ENCODE data around the gene DAPK3. TPM values are rescaled to one million over a fixed set of nuclear protein-coding genes. Genes with fewer than 3 reads are reported as not detected.

DAPK3 gene
- total RNA-seq, 1 donor from 2014 or later, result 106 TPM

DNA sequence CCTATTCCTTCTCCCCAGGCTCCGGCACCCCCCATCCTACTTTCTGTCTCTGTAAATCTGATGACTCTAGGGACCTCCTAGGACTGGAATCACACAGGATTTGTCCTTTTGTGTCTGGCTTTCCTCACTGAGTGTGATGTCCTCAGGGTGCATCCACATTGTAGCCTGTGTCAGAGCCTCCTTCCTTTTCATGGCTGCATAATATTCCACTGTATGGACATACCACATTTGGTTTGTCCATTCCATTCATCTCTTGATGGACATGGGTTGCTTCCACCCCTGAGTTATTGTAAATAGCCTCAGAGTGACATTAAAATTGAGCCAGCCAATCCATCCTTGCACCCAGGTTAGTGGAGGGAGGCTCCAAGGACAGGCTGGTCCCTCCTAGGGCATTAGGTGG lies 60.8 kb downstream of the DAPK3 start:
- Mint-ChIP-seq H3K27me3 (no peaks in the 10 kb centered on the region), H3K27ac (no peak overlapping the region), H3K36me3 (ENCODE audit: insufficient read depth) (no peaks in the 10 kb centered on the region), H3K9me3 (ENCODE audit: low read depth) (no peaks in the 10 kb centered on the region), H3K4me1 (ENCODE audit: low read depth) (no peaks in the 10 kb centered on the region), H3K4me3 (ENCODE audit: low read depth) (no peak overlapping the region)
- TF ChIP-seq, protein P1, sequence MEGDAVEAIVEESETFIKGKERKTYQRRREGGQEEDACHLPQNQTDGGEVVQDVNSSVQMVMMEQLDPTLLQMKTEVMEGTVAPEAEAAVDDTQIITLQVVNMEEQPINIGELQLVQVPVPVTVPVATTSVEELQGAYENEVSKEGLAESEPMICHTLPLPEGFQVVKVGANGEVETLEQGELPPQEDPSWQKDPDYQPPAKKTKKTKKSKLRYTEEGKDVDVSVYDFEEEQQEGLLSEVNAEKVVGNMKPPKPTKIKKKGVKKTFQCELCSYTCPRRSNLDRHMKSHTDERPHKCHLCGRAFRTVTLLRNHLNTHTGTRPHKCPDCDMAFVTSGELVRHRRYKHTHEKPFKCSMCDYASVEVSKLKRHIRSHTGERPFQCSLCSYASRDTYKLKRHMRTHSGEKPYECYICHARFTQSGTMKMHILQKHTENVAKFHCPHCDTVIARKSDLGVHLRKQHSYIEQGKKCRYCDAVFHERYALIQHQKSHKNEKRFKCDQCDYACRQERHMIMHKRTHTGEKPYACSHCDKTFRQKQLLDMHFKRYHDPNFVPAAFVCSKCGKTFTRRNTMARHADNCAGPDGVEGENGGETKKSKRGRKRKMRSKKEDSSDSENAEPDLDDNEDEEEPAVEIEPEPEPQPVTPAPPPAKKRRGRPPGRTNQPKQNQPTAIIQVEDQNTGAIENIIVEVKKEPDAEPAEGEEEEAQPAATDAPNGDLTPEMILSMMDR (IDR thresholded peaks at IDR 0.05; ENCODE audit: unreplicated experiment), result no peak
- DNase-seq (ENCODE audit: low spot score, unreplicated experiment), result no peak

Small RNA genes lying within 50 kb of the gene (microRNA-seq; reads per million reads assigned to microRNA genes)
- not detected for gene MIR637 (ENCODE audit: borderline number of aligned reads, unreplicated experiment)

Other genes with a start within 250 kb of the DAPK3 start
- gene APBA3, start 209.4 kb downstream of the DAPK3 start, total RNA-seq, result 31.4 and 33.3 TPM in 2 replicates
- gene MRPL54, start 208.4 kb downstream of the DAPK3 start, total RNA-seq, result 38.6 and 39.8 TPM in 2 replicates
- gene RAX2, start 198.9 kb downstream of the DAPK3 start, total RNA-seq, result not detected in 2 replicates
- gene MATK, start 184.7 kb downstream of the DAPK3 start, total RNA-seq, result 1.8 TPM in 2 replicates
- gene ZFR2, start 102.1 kb downstream of the DAPK3 start, total RNA-seq, result 3.5 and 3.9 TPM in 2 replicates
- gene ATCAY, start 90.4 kb downstream of the DAPK3 start, total RNA-seq, result 0.43 and 1.1 TPM in 2 replicates
- gene NMRK2, start 38.0 kb downstream of the DAPK3 start, total RNA-seq, result 1.4 and 2.3 TPM in 2 replicates
- gene EEF2, start 14.4 kb upstream of the DAPK3 start, total RNA-seq, result 3,028 and 3,054 TPM in 2 replicates
- gene PIAS4, start 36.6 kb upstream of the DAPK3 start, total RNA-seq, result 55.3 and 56.3 TPM in 2 replicates
- 18.4 and 19.1 TPM in 2 replicates for gene ZBTB7A, start 95.8 kb upstream of the DAPK3 start, total RNA-seq
- gene MAP2K2, start 153.0 kb upstream of the DAPK3 start, total RNA-seq, result 149 and 154 TPM in 2 replicates
- gene CREB3L3, start 182.5 kb upstream of the DAPK3 start, total RNA-seq, result 2.4 and 2.9 TPM in 2 replicates
- 33.2 and 35.1 TPM in 2 replicates for gene SIRT6, start 211.5 kb upstream of the DAPK3 start, total RNA-seq
- gene ANKRD24, start 211.6 kb upstream of the DAPK3 start, total RNA-seq, result 0.89 and 1.6 TPM in 2 replicates

All from progenitor cell of endocrine pancreas (in vitro differentiated cells).